HepG2 (cell line): ENCODE measurements around the gene ARFGEF2. TPM values are rescaled to one million over a fixed set of nuclear protein-coding genes. Genes with fewer than 3 reads are reported as not detected.

ENCODE experiments used
- ATAC-seq: fragments of 200-7000 bp; cut with Tn5 transposase; 3 replicates; pipeline ENCODE4 v1.9.1; 2020; ENCODE audit warnings: mild to moderate bottlenecking, moderate library complexity
- BruUV-seq: library from RNA; stranded (reverse); fragments of 400-500 nt; replicated peaks from 2 replicates; lab custom pipeline; 2021; lab: Mats Ljungman, UMichigan
- CTCF ChIA-PET: fragments of 300-600 bp; formaldehyde crosslinking; extraction: SDS; loops from one replicate; lab custom pipeline; 2021; ENCODE audit warnings: low total read pairs, inconsistent platforms, low intra/inter-chr PET ratio; lab: Yijun Ruan, JAX
- POLR2A ChIA-PET: fragments of 350-600 bp; sonication (Branson Sonifier 250); formaldehyde crosslinking; loops from one replicate; lab custom pipeline; 2020; ENCODE audit warnings: antibody characterized with exemption, inconsistent platforms; lab: Yijun Ruan, JAX
- DNase-seq: peaks from one replicate; pipeline ENCODE4 v3.0.0-alpha.2; 2015; ENCODE audit warnings: low spot score
- FAIRE-seq: peaks from 3 replicates; lab custom pipeline; 2011; peaks lifted over from hg19 to GRCh38; lab: Jason Lieb, UNC
- H2AFZ ChIP-seq: one replicate; pipeline ENCODE4 v1.6.1; 2011; ENCODE audit warnings: low read length, inconsistent platforms
- H3K27ac ChIP-seq: fragments of 300-600 bp; 3 replicates; pipeline ENCODE4 v1.8.0; 2011; ENCODE audit warnings: mixed run types, mild to moderate bottlenecking, mixed read lengths, low read length, inconsistent platforms; ENCODE audit not compliant: insufficient read depth; ENCODE audit errors: extremely low read length
- H3K27me3 ChIP-seq, 2 experiments: fragments of 200-600 bp in 1 of 2; 2 replicates in 1 of 2; 3 replicates in 1 of 2; pipeline versions ENCODE4 v1.6.0 to v1.8.0; 2011; ENCODE audit warnings: low read length in 2 of 2, mild to moderate bottlenecking in 2 of 2, moderate library complexity in 2 of 2, inconsistent platforms in 1 of 2; ENCODE audit not compliant: insufficient read depth in 2 of 2, control insufficient read depth in 1 of 2
- H3K36me3 ChIP-seq, 2 experiments: fragments of 200-600 bp in 1 of 2; replicated peaks in 1 of 2; 2 replicates in 1 of 2; 3 replicates in 1 of 2; pipeline versions ENCODE4 v1.5.1 to v1.8.0; 2011; ENCODE audit warnings: low read length in 2 of 2, inconsistent platforms in 1 of 2; ENCODE audit not compliant: insufficient read depth in 2 of 2, control insufficient read depth in 1 of 2
- H3K4me1 ChIP-seq: 2 replicates; pipeline ENCODE4 v1.5.1; 2012; ENCODE audit warnings: low read length, inconsistent platforms; ENCODE audit not compliant: insufficient read depth
- H3K4me2 ChIP-seq: 2 replicates; pipeline ENCODE4 v1.6.0; 2011; ENCODE audit warnings: low read depth, low read length, inconsistent platforms
- H3K4me3 ChIP-seq, 3 experiments: fragments of 200-600 bp in 1 of 3; sonication (generic), shearing (Covaris generic) in 1 of 3; replicated peaks in 1 of 3; 2 replicates each; pipeline ENCODE4 v1.5.1; 2011 to 2016; ENCODE audit warnings: low read length in 3 of 3, inconsistent platforms in 2 of 3, low read depth in 2 of 3, mild to moderate bottlenecking in 2 of 3, control low read depth in 1 of 3, mixed read lengths in 1 of 3; ENCODE audit not compliant: insufficient read depth in 1 of 3
- H3K79me2 ChIP-seq: one replicate; pipeline ENCODE4 v1.6.1; 2011; ENCODE audit warnings: low read length, inconsistent platforms; ENCODE audit not compliant: insufficient read depth
- H3K9ac ChIP-seq: 2 replicates; pipeline ENCODE4 v1.6.0; 2011; ENCODE audit warnings: mild to moderate bottlenecking, low read depth, low read length, inconsistent platforms; ENCODE audit not compliant: insufficient read depth
- H3K9me3 ChIP-seq: 2 replicates; pipeline ENCODE4 v1.5.1; 2012; ENCODE audit warnings: mild to moderate bottlenecking, low read length
- H4K20me1 ChIP-seq: 2 replicates; pipeline ENCODE4 v1.6.0; 2011; ENCODE audit warnings: inconsistent platforms, mild to moderate bottlenecking, low read length, moderate library complexity; ENCODE audit not compliant: insufficient read depth
- CEBPB ChIP-seq: IDR thresholded peaks from 2 replicates; pipeline ENCODE4 v1.6.1; 2011; ENCODE audit warnings: low read depth, low read length, improper control_type of control experiment, borderline replicate concordance
- DPF2 ChIP-seq: sonication (generic); formaldehyde crosslinking; IDR thresholded peaks from 2 replicates; pipeline ENCODE4 v1.4.0; 2020; ENCODE audit warnings: mild to moderate bottlenecking, low read depth, missing genetic modification reagents, borderline replicate concordance
- FIP1L1 ChIP-seq: fragments of 200-400 bp; formaldehyde crosslinking; IDR thresholded peaks from 2 replicates; pipeline ENCODE4 v1.6.1; 2018; ENCODE audit warnings: low read depth, mild to moderate bottlenecking, low read length, moderate library complexity, borderline replicate concordance; ENCODE audit not compliant: insufficient read depth
- ZKSCAN5 ChIP-seq: sonication (generic); formaldehyde crosslinking; IDR thresholded peaks from 2 replicates; pipeline ENCODE4 v1.5.1; 2020; ENCODE audit warnings: mild to moderate bottlenecking, missing genetic modification reagents
- ZNF251 ChIP-seq: sonication (generic); formaldehyde crosslinking; IDR thresholded peaks from 2 replicates; pipeline ENCODE4 v1.9.0; 2021; ENCODE audit warnings: mild to moderate bottlenecking, missing genetic modification reagents
- ZNF570 ChIP-seq: sonication (generic); formaldehyde crosslinking; IDR thresholded peaks from 2 replicates; pipeline ENCODE4 v1.4.0; 2020; ENCODE audit warnings: mild to moderate bottlenecking, missing genetic modification reagents, borderline replicate concordance
- ZSCAN29 ChIP-seq: sonication (generic); formaldehyde crosslinking; conservative IDR thresholded peaks from 2 replicates; pipeline ENCODE4 v1.4.0; 2020; ENCODE audit warnings: mild to moderate bottlenecking, missing genetic modification reagents
- WGBS: methylation state at CpG from one replicate; pipeline ENCODE4 v1.1.6; 2017; ENCODE audit warnings: low lambda C conversion rate; 5-methylcytosine and 5-hydroxymethylcytosine counted together
- in situ Hi-C: cut with HindIII; loops from 2 replicates; pipeline ENCODE4 v1.10.0; 2017; ENCODE audit warnings: low pct_unique_long_range_greater_than_20kb; ENCODE audit not compliant: extremely low pct_ligation_motif_present
- intact Hi-C: fragments of 100-400 bp; cut with micrococcal nuclease; formaldehyde crosslinking; loops from one replicate; pipeline ENCODE4 v1.10.0; 2022; ENCODE audit not compliant: unreplicated experiment
- polyA plus RNA-seq, 8 experiments: library from polyadenylated mRNA; depleted of rRNA in 3 of 8; stranded (reverse) in 7 of 8; unstranded in 1 of 8; fragments of >200 nt; fragmentation: Illumina TruSeq in 4 of 8; extraction: Trizol in 4 of 8; gene quantifications; 2 replicates each; pipeline versions ENCODE4 v1.2.1 to v1.2.3, GENCODE V29; 2011 to 2016; ENCODE audit warnings: low read depth in 4 of 8, missing spikeins in 1 of 8, mixed read lengths in 1 of 8; ENCODE audit not compliant: insufficient read depth in 1 of 8
- total RNA-seq, 5 experiments: library from RNA; depleted of rRNA; stranded (reverse); fragments of >200 nt; fragmentation: Illumina TruSeq; extraction: Trizol; gene quantifications; 2 replicates each; pipeline ENCODE4 v1.2.3, GENCODE V29; 2016; ENCODE audit warnings: low read depth in 1 of 5
- TF ChIP-seq, protein P1 (sequence below): sonication (generic); formaldehyde crosslinking; IDR thresholded peaks from 2 replicates; pipeline ENCODE4 v1.4.0; 2020; ENCODE audit warnings: missing genetic modification reagents, borderline replicate concordance
- TF ChIP-seq, protein P2 (sequence below): sonication (generic); formaldehyde crosslinking; IDR thresholded peaks from 2 replicates; pipeline ENCODE4 v1.5.0; 2020; ENCODE audit warnings: mild to moderate bottlenecking, missing genetic modification reagents, borderline replicate concordance
- TF ChIP-seq, protein P3 (sequence below): sonication (generic); formaldehyde crosslinking; IDR thresholded peaks from 2 replicates; pipeline ENCODE4 v1.5.1; 2020; ENCODE audit warnings: mild to moderate bottlenecking, moderate library complexity, missing genetic modification reagents
- TF ChIP-seq, protein P4 (sequence below): IDR thresholded peaks from 2 replicates; pipeline ENCODE4 v1.6.1; 2016; ENCODE audit warnings: mild to moderate bottlenecking

ARFGEF2 gene
- total and polyA plus RNA-seq, 2 of the 13 experiments (the other 11 are each of a cell fraction or from before 2014, with no cell fraction given), result 44.0 to 60.8 TPM

- Histone ChIP-seq H3K27ac (no peak overlapping the region), H3K4me1 (peaks cover 9% of the 10 kb centered on the region), H3K4me2 (no peak overlapping the region), H2AFZ (no peak overlapping the region), H3K9me3 (no peaks in the 10 kb centered on the region), H3K9ac (no peak overlapping the region), H3K79me2 (no peaks in the 10 kb centered on the region), H3K4me3 (no peak overlapping the region), H4K20me1 (no peaks in the 10 kb centered on the region), H3K27me3 (no peaks in the 10 kb centered on the region), H3K36me3 (peaks cover 38 to 78% of the 10 kb centered on the region in 2 experiments)
- DNase-seq (no peak), ATAC-seq (no peak), FAIRE-seq (no peak)
- in situ Hi-C loops (no loop called here), intact Hi-C loops (no loop called here)
- POLR2A ChIA-PET, result no interaction called here
- no peak for TF ChIP-seq FIP1L1
- 84% methylated on average over 4 of the region's 4 CpGs for WGBS
- CTCF ChIA-PET, result no interaction called here
- no TSS peak for BruUV-seq
Observed at GRCh38 chr20:48971956-48972355, 50.4 kb downstream of the ARFGEF2 start.

GRCh38 chr20:48972816-48973215, 51.3 kb downstream of the ARFGEF2 start:
- DNase-seq, result no peak
- 100% methylated on average over 3 of the region's 3 CpGs for WGBS
- FAIRE-seq, result no peak
- no peaks in the 10 kb centered on the region for H3K27me3 ChIP-seq
- intact Hi-C loops, result no loop called here
- ChIA-PET POLR2A (no interaction called here), CTCF (no interaction called here)
- no peak overlapping the region for H3K27ac ChIP-seq
- H3K9ac ChIP-seq, result no peak overlapping the region
- no peak overlapping the region for H3K4me3 ChIP-seq
- H3K4me2 ChIP-seq, result no peak overlapping the region
- peaks cover 34 to 82% of the 10 kb centered on the region in 2 experiments for H3K36me3 ChIP-seq
- H4K20me1 ChIP-seq, result no peaks in the 10 kb centered on the region
- peaks cover 9% of the 10 kb centered on the region for H3K4me1 ChIP-seq
- no TSS peak for BruUV-seq
- H3K79me2 ChIP-seq, result no peaks in the 10 kb centered on the region
- no peaks in the 10 kb centered on the region for H3K9me3 ChIP-seq
- in situ Hi-C loops, result no loop called here
- H2AFZ ChIP-seq, result no peak overlapping the region
- ATAC-seq, result no peak
- no peak for TF ChIP-seq ZNF570 (CRISPR knock-in tag)
- TF ChIP-seq, protein P1, sequence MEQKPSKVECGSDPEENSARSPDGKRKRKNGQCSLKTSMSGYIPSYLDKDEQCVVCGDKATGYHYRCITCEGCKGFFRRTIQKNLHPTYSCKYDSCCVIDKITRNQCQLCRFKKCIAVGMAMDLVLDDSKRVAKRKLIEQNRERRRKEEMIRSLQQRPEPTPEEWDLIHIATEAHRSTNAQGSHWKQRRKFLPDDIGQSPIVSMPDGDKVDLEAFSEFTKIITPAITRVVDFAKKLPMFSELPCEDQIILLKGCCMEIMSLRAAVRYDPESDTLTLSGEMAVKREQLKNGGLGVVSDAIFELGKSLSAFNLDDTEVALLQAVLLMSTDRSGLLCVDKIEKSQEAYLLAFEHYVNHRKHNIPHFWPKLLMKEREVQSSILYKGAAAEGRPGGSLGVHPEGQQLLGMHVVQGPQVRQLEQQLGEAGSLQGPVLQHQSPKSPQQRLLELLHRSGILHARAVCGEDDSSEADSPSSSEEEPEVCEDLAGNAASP (CRISPR knock-in tag), result no peak
- TF ChIP-seq, protein P2, sequence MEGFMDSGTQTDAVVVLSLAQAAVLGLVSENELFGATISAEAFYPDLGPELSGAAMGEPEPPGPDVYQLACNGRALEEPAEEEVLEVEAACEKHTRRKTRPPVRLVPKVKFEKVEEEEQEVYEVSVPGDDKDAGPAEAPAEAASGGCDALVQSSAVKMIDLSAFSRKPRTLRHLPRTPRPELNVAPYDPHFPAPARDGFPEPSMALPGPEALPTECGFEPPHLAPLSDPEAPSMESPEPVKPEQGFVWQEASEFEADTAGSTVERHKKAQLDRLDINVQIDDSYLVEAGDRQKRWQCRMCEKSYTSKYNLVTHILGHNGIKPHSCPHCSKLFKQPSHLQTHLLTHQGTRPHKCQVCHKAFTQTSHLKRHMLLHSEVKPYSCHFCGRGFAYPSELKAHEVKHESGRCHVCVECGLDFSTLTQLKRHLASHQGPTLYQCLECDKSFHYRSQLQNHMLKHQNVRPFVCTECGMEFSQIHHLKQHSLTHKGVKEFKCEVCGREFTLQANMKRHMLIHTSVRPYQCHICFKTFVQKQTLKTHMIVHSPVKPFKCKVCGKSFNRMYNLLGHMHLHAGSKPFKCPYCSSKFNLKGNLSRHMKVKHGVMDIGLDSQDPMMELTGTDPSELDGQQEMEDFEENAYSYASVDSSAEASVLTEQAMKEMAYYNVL (CRISPR knock-in tag), result no peak
- TF ChIP-seq, protein P3, sequence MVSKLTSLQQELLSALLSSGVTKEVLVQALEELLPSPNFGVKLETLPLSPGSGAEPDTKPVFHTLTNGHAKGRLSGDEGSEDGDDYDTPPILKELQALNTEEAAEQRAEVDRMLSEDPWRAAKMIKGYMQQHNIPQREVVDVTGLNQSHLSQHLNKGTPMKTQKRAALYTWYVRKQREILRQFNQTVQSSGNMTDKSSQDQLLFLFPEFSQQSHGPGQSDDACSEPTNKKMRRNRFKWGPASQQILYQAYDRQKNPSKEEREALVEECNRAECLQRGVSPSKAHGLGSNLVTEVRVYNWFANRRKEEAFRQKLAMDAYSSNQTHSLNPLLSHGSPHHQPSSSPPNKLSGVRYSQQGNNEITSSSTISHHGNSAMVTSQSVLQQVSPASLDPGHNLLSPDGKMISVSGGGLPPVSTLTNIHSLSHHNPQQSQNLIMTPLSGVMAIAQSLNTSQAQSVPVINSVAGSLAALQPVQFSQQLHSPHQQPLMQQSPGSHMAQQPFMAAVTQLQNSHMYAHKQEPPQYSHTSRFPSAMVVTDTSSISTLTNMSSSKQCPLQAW (CRISPR knock-in tag), result no peak
- no peak for TF ChIP-seq DPF2 (CRISPR knock-in tag)
- no peak for TF ChIP-seq ZSCAN29
- TF ChIP-seq ZNF251, result no peak
- TF ChIP-seq, protein P4, sequence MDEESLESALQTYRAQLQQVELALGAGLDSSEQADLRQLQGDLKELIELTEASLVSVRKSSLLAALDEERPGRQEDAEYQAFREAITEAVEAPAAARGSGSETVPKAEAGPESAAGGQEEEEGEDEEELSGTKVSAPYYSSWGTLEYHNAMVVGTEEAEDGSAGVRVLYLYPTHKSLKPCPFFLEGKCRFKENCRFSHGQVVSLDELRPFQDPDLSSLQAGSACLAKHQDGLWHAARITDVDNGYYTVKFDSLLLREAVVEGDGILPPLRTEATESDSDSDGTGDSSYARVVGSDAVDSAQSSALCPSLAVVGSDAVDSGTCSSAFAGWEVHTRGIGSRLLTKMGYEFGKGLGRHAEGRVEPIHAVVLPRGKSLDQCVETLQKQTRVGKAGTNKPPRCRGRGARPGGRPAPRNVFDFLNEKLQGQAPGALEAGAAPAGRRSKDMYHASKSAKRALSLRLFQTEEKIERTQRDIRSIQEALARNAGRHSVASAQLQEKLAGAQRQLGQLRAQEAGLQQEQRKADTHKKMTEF (CRISPR knock-in tag), result no peak
- no peak for TF ChIP-seq ZKSCAN5 (CRISPR knock-in tag)
- no peak for TF ChIP-seq CEBPB
